NCI-H524 (cell line): ENCODE data around the gene KLHDC4.
"Not testable (repeated sequence)": the region's sequence is repeated elsewhere in the genome, so short reads cannot be mapped to it uniquely, and the experiment has no call there.

ENCODE experiments used
- DNase-seq, 2 experiments: peaks; one replicate each; lab custom pipeline; 2025; lab: John Stamatoyannopoulos, UW

KLHDC4 gene

GRCh38 chr16:87720446-87720845 is 45.3 kb downstream of the KLHDC4 start:
- no peak for DNase-seq

GRCh38 chr16:87718831-87719230 is 47.0 kb downstream of the KLHDC4 start:
- DNase-seq, result not testable (repeated sequence)

- no peak for DNase-seq
These were observed 50.1 kb downstream of the KLHDC4 start for GRCh38 chr16:87715658-87716057.

- no peak for DNase-seq
These were observed 50.6 kb downstream of the KLHDC4 start for GRCh38 chr16:87715231-87715630.

- no peak for DNase-seq
These were observed 52.1 kb downstream of the KLHDC4 start for GRCh38 chr16:87713451-87714229.

- no peak for DNase-seq
These were observed 53.5 kb downstream of the KLHDC4 start for GRCh38 chr16:87712184-87712762.

- no peak for DNase-seq
These were observed 54.9 kb downstream of the KLHDC4 start for GRCh38 chr16:87710887-87711286.

- DNase-seq, result no peak
These were observed 56.1 kb downstream of the KLHDC4 start for GRCh38 chr16:87709677-87710076.

- no peak for DNase-seq
These were observed 56.7 kb downstream of the KLHDC4 start for GRCh38 chr16:87708881-87709638.

- DNase-seq, result no peak
These were observed 57.8 kb downstream of the KLHDC4 start for GRCh38 chr16:87707714-87708580.

GRCh38 chr16:87707097-87707496 is 58.7 kb downstream of the KLHDC4 start:
- no peak for DNase-seq

GRCh38 chr16:87706278-87707000 is 59.3 kb downstream of the KLHDC4 start:
- no peak for DNase-seq

GRCh38 chr16:87705771-87706277 is 60.0 kb downstream of the KLHDC4 start:
- DNase-seq, result no peak

- DNase-seq, result no peak
These were observed 60.9 kb downstream of the KLHDC4 start for GRCh38 chr16:87704754-87705353.

GRCh38 chr16:87703835-87704375 is 61.9 kb downstream of the KLHDC4 start:
- no peak for DNase-seq

GRCh38 chr16:87703071-87703470 is 62.7 kb downstream of the KLHDC4 start:
- no peak for DNase-seq

GRCh38 chr16:87702325-87702811 is 63.4 kb downstream of the KLHDC4 start:
- no peak for DNase-seq

GRCh38 chr16:87701505-87701921 is 64.3 kb downstream of the KLHDC4 start:
- DNase-seq, result no peak

- DNase-seq, result no peak
These were observed 64.7 kb downstream of the KLHDC4 start for GRCh38 chr16:87701078-87701460.

- DNase-seq, result no peak
These were observed 65.2 kb downstream of the KLHDC4 start for GRCh38 chr16:87700406-87701077.
